ENCODE measurements around the gene TOMM40.
"Not testable (repeated sequence)": the region's sequence is repeated elsewhere in the genome, so short reads cannot be mapped to it uniquely, and the experiment has no call there.

TOMM40 gene

DNA sequence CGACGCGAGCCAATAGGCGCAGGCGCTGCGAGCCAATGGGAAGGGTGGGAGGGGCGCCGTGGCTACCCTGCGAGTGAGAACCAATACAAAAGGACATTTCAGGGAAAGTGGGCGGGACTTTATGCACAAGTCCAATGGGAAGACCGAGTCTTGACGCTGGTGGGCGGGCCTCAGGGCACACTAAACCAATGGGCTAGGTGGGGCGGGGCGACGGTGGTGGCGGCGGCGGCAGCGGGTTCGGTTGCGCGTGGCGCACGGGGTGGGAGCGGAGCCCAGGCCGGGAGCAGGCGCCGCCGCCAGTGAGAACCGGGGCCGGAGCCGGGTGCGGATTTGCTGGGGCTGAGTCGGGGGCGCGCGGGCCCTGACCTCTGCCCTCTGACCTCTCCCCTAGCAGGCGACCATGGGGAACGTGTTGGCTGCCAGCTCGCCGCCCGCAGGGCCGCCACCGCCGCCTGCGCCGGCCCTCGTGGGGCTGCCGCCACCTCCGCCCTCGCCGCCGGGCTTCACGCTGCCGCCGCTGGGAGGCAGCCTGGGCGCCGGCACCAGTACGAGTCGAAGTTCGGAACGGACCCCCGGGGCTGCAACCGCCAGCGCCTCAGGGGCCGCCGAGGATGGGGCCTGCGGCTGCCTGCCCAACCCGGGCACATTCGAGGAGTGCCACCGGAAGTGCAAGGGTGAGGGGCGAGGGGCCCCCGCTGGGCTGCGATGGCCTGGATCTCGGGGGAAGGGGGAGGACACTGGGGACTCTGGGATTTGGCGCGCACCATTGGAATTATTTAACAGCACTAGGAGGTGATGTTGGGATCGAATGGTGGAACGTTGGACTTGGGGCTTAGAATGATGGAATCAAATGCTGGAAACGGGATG is at the start of gene TOMM40:
Gene TOMM40, plus strand, starts transcription at position 239 of the 867 bp plus-strand sequence. Its CDS starts 162 bp downstream, at position 401.
- FAIRE-seq = no peak

- no peak for FAIRE-seq
These were observed 45.8 kb upstream of the TOMM40 start for GRCh38 chr19:44845286-44845611.

DNA sequence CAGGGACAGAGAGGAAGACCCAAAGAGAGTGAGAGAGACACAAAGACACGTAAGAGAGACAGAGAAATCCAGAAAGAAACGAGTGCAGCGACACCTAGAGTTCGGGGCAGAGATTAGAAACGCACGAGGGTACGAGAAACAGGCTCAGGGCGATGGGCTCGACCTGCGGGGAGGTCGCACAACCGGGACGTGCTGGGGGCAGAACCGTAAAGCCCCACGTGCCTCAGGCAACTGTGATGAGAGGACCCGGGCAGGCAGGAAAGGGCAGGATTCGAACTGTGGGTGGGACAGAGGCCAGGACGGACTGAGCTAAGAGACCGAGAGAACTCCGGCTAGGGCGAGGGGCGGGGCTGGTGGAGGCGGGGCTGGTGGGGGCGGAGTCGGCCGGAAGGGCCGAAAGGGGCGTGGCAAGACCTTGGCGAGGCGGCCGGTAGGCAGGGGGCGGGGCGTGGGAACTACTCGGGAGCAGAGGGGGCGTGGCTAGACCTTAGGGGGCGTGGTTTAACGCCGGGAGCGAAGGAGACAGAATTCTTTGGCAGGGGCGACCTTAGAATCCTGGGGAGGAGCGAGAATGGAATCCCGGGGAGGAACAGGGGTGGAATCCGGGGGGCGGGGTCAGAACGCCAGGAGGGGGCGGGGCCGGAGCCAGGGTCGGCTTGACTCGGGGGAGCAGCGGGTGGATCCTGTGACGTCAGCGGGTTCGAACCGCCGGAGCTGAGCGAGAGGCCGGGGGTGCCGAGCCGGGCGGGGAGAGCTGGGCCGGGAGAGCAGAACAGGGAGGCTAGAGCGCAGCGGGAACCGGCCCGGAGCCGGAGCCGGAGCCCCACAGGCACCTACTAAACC is 45.2 kb upstream of the TOMM40 start, which contains the start of gene NECTIN2:
Gene NECTIN2, plus strand, starts transcription at position 686 of the 843 bp plus-strand sequence. CDS start 229 bp downstream, outside the sequence.
- peak; percentile 93 for FAIRE-seq

- FAIRE-seq = no peak
These were observed 44.5 kb upstream of the TOMM40 start for GRCh38 chr19:44846455-44847143.

- no peak for FAIRE-seq
These were observed 43.7 kb upstream of the TOMM40 start for GRCh38 chr19:44847144-44848035.

GRCh38 chr19:44848036-44848811 is 42.8 kb upstream of the TOMM40 start:
- FAIRE-seq = no peak

DNA sequence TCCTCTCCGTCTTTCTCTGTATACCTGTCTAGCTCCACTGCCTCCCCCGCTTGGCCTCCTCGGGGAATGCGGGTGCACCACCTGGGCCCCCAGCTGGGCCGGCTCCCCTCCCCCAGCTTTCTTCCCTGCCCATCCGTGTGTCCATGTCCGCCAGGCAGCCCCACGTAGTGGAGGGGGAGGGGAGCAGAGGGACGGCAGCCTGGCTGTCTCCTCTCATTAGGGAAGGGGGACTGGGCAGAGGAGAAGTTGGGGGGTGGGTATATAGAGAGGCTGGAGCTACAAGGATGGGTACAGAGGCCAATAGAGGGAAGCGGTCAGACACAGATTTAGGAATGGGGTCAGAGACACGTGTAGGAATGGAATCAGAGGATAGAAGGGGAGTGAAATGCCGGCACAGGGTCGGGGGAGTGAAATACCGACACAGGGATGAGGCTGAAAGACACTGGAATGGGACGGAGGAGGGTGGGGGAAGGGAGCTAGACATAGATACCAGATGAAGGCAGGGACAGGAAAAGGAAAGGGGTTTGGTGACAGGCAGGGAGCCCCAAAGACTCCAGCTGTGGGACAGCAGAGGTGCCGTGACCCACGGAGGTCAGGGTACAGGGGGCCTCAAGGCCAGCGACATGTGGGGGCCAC is 42.1 kb upstream of the TOMM40 start:
- FAIRE-seq = no peak

DNA sequence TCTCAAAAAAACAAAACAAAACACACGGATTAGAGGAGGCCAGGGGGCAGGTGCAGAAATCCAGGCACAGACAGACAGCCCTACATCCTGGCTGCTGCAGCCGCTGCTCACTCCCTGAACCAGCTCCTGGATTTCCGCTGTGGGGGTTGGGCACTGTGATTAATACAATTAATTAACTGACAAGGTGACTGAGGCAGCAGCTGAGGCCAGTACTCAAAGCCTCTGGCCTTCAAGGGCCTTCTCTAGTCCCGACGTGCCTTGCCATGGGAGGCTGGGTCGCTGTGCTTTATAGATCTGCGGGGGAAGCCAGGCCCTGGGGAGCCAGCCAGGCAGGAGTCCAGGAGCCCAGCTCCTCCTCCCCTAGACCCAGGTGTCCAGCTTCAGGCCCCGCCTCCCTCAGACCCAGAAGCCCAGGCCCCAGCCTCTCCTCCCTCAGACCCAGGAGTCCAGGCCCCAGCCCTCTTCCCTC is 40.4 kb upstream of the TOMM40 start:
- FAIRE-seq = no peak

DNA sequence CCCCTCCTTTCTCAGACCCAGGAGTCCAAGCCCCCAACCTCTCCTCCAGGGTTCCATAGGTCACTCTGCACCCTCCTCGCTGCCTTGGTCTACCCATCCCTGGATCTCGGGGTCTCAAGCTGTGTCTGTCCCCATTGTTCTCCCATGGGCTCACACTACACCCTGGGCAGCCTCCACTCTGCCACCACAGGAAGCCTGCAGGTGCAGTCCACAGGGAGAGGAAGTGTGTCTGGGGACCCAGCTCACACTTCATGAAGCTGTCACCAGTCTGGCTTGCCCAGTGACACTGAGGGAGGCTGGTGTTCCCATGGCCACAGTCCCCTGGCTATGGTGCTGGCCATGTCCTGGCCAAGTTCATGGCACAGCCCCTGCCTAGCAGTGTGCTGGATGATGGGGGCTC is 39.6 kb upstream of the TOMM40 start:
- FAIRE-seq = no peak

- FAIRE-seq = no peak
These were observed 35.4 kb upstream of the TOMM40 start for GRCh38 chr19:44855606-44856005.

- no peak for FAIRE-seq
These were observed 34.5 kb upstream of the TOMM40 start for GRCh38 chr19:44856421-44857083.

GRCh38 chr19:44857837-44858236 is 33.2 kb upstream of the TOMM40 start:
- FAIRE-seq = no peak

DNA sequence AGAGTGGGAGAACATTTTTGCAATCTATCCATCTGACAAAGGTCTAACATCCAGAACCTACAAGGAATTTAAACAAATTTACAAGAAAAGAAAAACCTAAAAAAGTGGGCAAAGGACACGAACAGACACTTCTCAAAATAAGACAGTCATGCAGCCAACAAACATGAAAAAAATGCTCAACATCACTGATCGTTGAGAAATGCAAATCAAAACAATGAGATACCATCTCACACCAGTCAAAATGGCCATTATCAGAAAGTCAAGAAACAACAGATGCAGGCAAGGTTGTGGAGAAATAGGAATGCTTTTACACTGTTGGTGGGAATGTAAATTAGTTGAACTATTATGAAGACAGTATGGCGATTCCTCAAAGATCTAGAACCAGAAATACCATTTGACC is 29.5 kb upstream of the TOMM40 start:
- FAIRE-seq = not testable (repeated sequence)

- FAIRE-seq = no peak
These were observed 27.1 kb upstream of the TOMM40 start for GRCh38 chr19:44863990-44864389.

- FAIRE-seq = no peak
These were observed 25.8 kb upstream of the TOMM40 start for GRCh38 chr19:44865196-44865767.

GRCh38 chr19:44866664-44867063 is 24.4 kb upstream of the TOMM40 start:
- FAIRE-seq = no peak

DNA sequence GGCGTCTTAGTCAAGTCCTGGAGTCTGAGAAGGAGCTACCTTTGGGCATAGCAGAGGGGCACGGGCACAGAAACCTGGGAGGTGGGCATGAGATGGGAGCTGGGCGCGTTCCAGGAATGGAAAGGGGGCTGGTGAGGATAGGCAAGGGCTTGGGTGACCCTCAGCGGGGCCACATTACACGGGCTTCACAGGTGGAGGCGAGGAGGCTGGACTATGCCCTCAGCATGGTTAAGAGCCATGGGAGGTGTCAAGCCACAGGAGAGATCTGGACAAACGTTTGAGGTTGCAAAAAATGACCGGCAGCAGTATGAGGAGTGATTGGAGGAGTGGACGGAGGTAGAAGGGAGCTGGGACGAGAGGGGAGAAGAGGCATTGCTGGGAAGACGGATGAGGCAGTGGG is 23.5 kb upstream of the TOMM40 start:
- FAIRE-seq = no peak

DNA sequence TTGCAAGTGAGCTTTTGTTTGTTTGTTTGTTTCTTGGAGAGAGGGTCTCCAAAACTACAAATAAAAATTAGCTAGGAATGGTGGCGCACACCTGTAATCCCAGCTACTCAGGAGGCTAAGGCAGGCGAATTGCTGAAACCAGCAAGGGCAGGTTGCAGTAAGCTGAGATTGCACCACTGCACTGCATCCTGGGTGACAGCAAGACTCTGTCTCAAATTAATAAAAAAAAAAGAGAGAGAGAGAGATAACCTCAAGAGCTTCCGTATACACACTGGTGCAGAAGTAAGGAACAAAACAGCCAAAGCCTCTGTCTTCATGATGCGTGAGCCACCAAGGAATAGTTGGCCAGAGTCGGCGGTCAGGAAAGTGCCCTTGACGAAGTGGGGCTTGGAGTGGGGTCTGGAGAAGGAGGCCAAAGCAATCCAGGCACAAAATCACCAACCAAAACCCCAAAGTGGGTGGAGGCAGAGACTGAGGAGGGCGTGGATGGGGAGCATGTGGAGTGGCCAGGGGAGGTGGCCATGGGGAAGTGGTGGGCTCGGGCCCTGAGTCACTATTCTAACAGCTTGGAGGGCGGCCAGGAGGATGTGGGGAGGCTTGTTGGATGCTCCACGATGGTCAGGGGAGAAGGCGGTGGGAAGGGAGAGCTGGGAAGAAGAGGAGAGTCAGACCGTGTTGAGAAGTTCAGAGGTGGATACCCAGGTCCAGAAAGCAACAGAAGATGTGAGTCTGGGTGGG is 21.2 kb upstream of the TOMM40 start:
- FAIRE-seq = no peak

DNA sequence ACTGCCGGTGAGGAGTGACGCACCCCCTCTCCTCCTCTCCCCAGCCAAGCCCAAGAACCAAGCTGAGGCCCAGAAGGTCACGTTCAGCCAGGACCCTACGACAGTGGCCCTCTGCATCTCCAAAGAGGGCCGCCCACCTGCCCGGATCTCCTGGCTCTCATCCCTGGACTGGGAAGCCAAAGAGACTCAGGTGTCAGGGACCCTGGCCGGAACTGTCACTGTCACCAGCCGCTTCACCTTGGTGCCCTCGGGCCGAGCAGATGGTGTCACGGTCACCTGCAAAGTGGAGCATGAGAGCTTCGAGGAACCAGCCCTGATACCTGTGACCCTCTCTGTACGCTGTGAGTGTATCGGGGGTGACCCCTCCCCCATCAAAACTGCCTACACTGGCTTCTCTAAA is 19.2 kb upstream of the TOMM40 start:
- no peak for FAIRE-seq
